Left ventricle myocardium superior (tissue), 1 donor: ENCODE results near the gene PCK1. TPM values are rescaled to one million over a fixed set of nuclear protein-coding genes. Genes with fewer than 3 reads are reported as not detected.

ENCODE experiments used
- ATAC-seq: fragments of 200-7000 bp; cut with Tn5 transposase; one replicate; pipeline ENCODE4 v1.9.1; 2020; ENCODE audit warnings: mild to moderate bottlenecking, moderate library complexity
- DNase-seq: peaks from one replicate; pipeline ENCODE4 v3.0.0-alpha.2; 2020
- intact Hi-C: fragments of 100-400 bp; cut with micrococcal nuclease; formaldehyde crosslinking; loops from one replicate; pipeline ENCODE4 v1.11.0; 2022
- total RNA-seq: library from RNA; stranded (reverse); fragmentation: NEBNext Ultra II Directional; extraction: Animal tissue kit (Norgen Biotek cat#: 25700); gene quantifications from one replicate; pipeline ENCODE4 v1.2.1, GENCODE V29; 2021
- donor health status: DM: no; HTN: yes; CAD: no; lungs with severe emphysema.

PCK1 gene
- total RNA-seq, 1 donor from 2014 or later: 0.62 TPM

GRCh38 chr20:57611586-57612311 is 50.8 kb downstream of the PCK1 start:
- intact Hi-C loops: no loop called here
- DNase-seq (peak; percentile 59), ATAC-seq (peak; percentile 77)

- DNase-seq: no peak
- no peak for ATAC-seq
- intact Hi-C loops: no loop called here
These were observed 51.5 kb downstream of the PCK1 start for GRCh38 chr20:57612436-57612835.

GRCh38 chr20:57612916-57613315 is 52.0 kb downstream of the PCK1 start:
- DNase-seq: no peak
- no peak for ATAC-seq

GRCh38 chr20:57613481-57613921 is 52.6 kb downstream of the PCK1 start:
- DNase-seq: peak; percentile 21
- ATAC-seq: no peak
- intact Hi-C loops: no loop called here

More at GRCh38 chr20:57612916-57613315, 52.0 kb downstream of the PCK1 start:
- intact Hi-C loops: no loop called here

- intact Hi-C loops: no loop called here
- DNase-seq: no peak
- no peak for ATAC-seq
These were observed 53.9 kb downstream of the PCK1 start for GRCh38 chr20:57614490-57615444.

GRCh38 chr20:57615445-57615811 is 54.5 kb downstream of the PCK1 start:
- no peak for DNase-seq
- ATAC-seq: no peak
- intact Hi-C loops: no loop called here

GRCh38 chr20:57616143-57616951 is 55.4 kb downstream of the PCK1 start:
- DNase-seq (no peak), ATAC-seq (no peak)
- intact Hi-C loops: no loop called here

GRCh38 chr20:57617079-57617795 is 56.3 kb downstream of the PCK1 start:
- ATAC-seq: no peak
- intact Hi-C loops: no loop called here
- no peak for DNase-seq

Other genes starting within 250 kb of the PCK1 start
- not detected for gene SPO11, start 231.3 kb upstream of the PCK1 start, total RNA-seq
- gene RAE1, start 209.9 kb upstream of the PCK1 start, total RNA-seq: 15.1 TPM
- gene RBM38, start 169.7 kb upstream of the PCK1 start, total RNA-seq: 89.3 TPM
- not detected for gene CTCFL, start 36.0 kb upstream of the PCK1 start, total RNA-seq
- 0.15 TPM for gene ZBP1, start 59.3 kb downstream of the PCK1 start, total RNA-seq
- 24.7 TPM for gene PMEPA1, start 148.9 kb downstream of the PCK1 start, total RNA-seq